ENCODE data around the gene CPM.

DNA sequence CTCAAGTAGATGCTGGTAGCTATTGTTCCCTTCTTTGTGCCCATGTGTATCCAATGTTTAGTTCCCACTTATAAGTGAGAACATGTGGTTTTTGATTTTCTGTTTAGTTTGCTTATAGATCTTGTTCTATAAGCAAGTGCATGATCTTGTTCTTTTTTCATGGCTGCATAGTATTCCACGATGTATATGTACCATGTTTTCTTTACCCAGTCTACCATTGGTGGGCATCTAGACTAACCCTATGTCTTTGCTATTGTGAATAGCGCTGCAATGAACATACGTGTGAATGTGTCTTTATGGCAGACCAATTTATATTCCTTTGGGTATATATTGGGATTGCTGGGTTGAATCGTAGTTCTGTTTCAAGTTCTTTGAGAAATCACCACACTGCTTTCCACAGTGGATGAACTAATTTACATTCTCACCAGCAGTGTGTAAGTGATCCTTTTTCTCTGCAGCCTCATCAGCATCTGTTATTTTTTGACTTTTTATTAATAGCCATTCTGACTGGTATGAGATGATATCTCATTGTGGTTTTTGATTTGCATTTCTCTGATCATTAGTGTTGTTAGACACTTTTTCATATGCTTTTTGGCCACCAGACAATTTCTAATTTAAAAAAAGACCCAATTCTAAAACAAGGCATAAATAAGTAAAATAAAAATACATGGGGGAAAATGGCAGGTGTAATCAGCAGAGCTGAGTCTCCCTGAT, 50.6 kb downstream of the CPM start:
- no peak for TF ChIP-seq CTCF (IDR thresholded peaks at IDR 0.05; ENCODE audit: low read depth, low read length)
- no peak for TF ChIP-seq POLR2A (IDR thresholded peaks at IDR 0.05; ENCODE audit: extremely low read depth, insufficient read length)
- TF ChIP-seq MAX (IDR thresholded peaks at IDR 0.05; ENCODE audit: low read depth, low read length): no peak
